Right lung (tissue), 5 donors: ENCODE data around the gene TMEM107. TPM values are rescaled to one million over a fixed set of nuclear protein-coding genes. Genes with fewer than 3 reads are reported as not detected.
A peak's percentile ranks its signal among the peaks of the same experiment; 100 is the strongest.

ENCODE experiments used
- DNase-seq, 2 donors: peaks; one replicate each; pipeline ENCODE4 v3.0.0-alpha.2; 2013
- polyA plus RNA-seq, 5 donors: library from polyadenylated mRNA; unstranded; fragments of 120-200 nt; gene quantifications; one replicate each; pipeline versions ENCODE4 v1.2.1 to v1.2.3, GENCODE V29; 2013; ENCODE audit warnings: inconsistent platforms in 1 of 5, low replicate concordance in 1 of 5; ENCODE audit not compliant: insufficient read length in 5 of 5, insufficient read depth in 1 of 5

Gene TMEM107
- polyA plus RNA-seq, 5 donors, result 15.7 to 22.5 (median 20.1) TPM

GRCh38 chr17:8163978-8164814 is 12.0 kb downstream of the TMEM107 start:
- DNase-seq, result no peak

GRCh38 chr17:8162997-8163977 is 12.9 kb downstream of the TMEM107 start:
- peak in 1 of 2 donors; percentile 78 for DNase-seq

- peak in 1 of 2 donors; percentile 76 for DNase-seq
These were observed 13.8 kb downstream of the TMEM107 start, which contains the start of gene VAMP2 for GRCh38 chr17:8162233-8162996. Gene VAMP2, minus strand, starts transcription at chr17:8162948. Its CDS starts 69 bp downstream, at chr17:8162879.

- DNase-seq, result no peak
These were observed 14.6 kb downstream of the TMEM107 start for GRCh38 chr17:8161289-8162232.

- DNase-seq, result no peak
These were observed 15.4 kb downstream of the TMEM107 start for GRCh38 chr17:8160741-8161221.

GRCh38 chr17:8160224-8160577 is 16.0 kb downstream of the TMEM107 start:
- DNase-seq, result no peak

- no peak for DNase-seq
These were observed 16.5 kb downstream of the TMEM107 start for GRCh38 chr17:8159459-8160223.

GRCh38 chr17:8159032-8159400 is 17.2 kb downstream of the TMEM107 start:
- DNase-seq, result no peak

- peak; percentile 78 to 83 for DNase-seq
These were observed 17.7 kb downstream of the TMEM107 start for GRCh38 chr17:8158267-8159031.

- DNase-seq, result peak; percentile 100
These were observed 19.8 kb downstream of the TMEM107 start for GRCh38 chr17:8156246-8156992.

- no peak for DNase-seq
These were observed 20.3 kb downstream of the TMEM107 start for GRCh38 chr17:8155996-8156245.

GRCh38 chr17:8155231-8155995 is 20.8 kb downstream of the TMEM107 start:
- DNase-seq, result no peak

GRCh38 chr17:8154608-8155155 is 21.5 kb downstream of the TMEM107 start:
- no peak for DNase-seq

- DNase-seq, result peak; percentile 100
These were observed 22.1 kb downstream of the TMEM107 start for GRCh38 chr17:8153957-8154607.

- DNase-seq, result peak in 1 of 2 donors; percentile 65
These were observed 22.6 kb downstream of the TMEM107 start for GRCh38 chr17:8153525-8153956.

GRCh38 chr17:8153031-8153451 is 23.1 kb downstream of the TMEM107 start:
- DNase-seq, result no peak
